ENCODE results near the gene RRP36. TPM values are rescaled to one million over a fixed set of nuclear protein-coding genes. Genes with fewer than 3 reads are reported as not detected.

Gene RRP36
- total and polyA plus RNA-seq, 2 experiments from 2014 or later: 67.3 to 77.1 TPM

DNA sequence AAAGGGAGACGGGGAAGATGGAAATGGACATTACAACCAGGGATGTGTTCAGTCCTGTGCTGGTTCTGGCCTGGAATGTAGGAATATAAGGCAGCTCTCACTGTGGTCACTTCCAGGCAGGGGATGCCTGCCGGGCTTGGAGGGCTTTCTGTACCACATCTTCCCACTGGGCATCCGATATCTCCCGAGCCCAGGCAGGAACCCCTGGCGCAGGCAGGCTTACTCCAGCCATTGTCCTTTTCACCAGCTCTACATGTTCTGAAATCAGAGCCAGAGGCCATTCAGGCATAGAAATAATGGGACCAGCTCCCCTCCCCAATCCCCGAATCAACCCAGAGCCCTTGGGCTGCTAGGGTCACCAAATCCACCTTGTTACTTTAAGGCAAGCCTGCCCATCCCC, 9.1 kb upstream of the RRP36 start:
- Histone ChIP-seq H3K27ac (no peak overlapping the region), H3K27me3 (no peaks in the 10 kb centered on the region), H3K36me3 (peaks cover 18% of the 10 kb centered on the region), H3K9me3 (ENCODE audit: low read depth) (no peaks in the 10 kb centered on the region), H3K4me1 (ENCODE audit: low read depth) (peaks cover 27% of the 10 kb centered on the region), H3K4me3 (no peak overlapping the region)
- TF ChIP-seq, protein P1, sequence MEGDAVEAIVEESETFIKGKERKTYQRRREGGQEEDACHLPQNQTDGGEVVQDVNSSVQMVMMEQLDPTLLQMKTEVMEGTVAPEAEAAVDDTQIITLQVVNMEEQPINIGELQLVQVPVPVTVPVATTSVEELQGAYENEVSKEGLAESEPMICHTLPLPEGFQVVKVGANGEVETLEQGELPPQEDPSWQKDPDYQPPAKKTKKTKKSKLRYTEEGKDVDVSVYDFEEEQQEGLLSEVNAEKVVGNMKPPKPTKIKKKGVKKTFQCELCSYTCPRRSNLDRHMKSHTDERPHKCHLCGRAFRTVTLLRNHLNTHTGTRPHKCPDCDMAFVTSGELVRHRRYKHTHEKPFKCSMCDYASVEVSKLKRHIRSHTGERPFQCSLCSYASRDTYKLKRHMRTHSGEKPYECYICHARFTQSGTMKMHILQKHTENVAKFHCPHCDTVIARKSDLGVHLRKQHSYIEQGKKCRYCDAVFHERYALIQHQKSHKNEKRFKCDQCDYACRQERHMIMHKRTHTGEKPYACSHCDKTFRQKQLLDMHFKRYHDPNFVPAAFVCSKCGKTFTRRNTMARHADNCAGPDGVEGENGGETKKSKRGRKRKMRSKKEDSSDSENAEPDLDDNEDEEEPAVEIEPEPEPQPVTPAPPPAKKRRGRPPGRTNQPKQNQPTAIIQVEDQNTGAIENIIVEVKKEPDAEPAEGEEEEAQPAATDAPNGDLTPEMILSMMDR (IDR thresholded peaks at IDR 0.05; ENCODE audit: low read depth, low read length): no peak
- no peak for DNase-seq (ENCODE audit: low read depth in 1 of 2, low spot score in 1 of 2)

DNA sequence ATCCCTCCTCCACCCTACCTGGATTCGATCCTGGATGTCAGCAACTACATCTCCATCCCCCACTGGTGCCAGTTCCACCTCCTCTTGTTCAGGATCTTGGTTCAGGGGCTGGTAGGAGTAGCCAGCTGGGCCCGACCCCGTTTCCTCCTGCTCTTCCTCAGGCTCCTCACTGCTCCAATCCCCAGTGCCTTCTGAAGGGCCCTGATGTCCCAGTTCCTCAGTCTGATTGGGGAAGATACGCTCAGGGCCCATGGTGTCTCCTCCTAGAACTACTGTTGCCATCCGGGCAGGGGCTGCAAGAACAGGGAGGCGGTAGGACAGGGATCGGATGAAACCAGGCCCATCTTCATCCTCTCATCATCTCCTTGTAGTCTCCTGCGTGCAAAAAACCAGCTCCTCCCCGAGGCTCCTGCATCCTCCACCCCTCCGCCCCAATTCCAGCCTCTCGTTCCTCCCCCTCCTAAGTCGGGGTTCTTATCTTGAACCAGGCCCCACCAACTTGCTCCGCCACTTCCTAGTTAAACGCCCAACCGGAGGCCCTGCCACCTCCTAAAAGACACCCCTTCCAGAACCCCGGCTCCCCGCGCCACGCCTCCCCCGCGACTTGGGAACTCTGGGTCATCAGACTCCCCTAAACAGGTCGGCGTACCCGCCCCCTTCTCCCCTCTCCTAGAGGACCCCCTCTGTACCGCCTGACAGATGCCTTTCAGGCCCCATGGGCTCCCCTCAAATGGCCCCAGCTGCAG, 8.2 kb upstream of the RRP36 start:
- TF ChIP-seq, protein P1 (IDR thresholded peaks at IDR 0.05; ENCODE audit: low read depth, low read length): no peak
- H3K36me3 ChIP-seq: peaks cover 15% of the 10 kb centered on the region
- H3K9me3 ChIP-seq (ENCODE audit: low read depth): no peaks in the 10 kb centered on the region
- DNase-seq (ENCODE audit: low read depth in 1 of 2, low spot score in 1 of 2): peak in 1 of 2 donors; percentile 41
- no peak overlapping the region for H3K27ac ChIP-seq
- H3K27me3 ChIP-seq: no peaks in the 10 kb centered on the region
- H3K4me1 ChIP-seq (ENCODE audit: low read depth): peaks cover 33% of the 10 kb centered on the region
- peak overlapping the region; percentile 57 for H3K4me3 ChIP-seq

DNA sequence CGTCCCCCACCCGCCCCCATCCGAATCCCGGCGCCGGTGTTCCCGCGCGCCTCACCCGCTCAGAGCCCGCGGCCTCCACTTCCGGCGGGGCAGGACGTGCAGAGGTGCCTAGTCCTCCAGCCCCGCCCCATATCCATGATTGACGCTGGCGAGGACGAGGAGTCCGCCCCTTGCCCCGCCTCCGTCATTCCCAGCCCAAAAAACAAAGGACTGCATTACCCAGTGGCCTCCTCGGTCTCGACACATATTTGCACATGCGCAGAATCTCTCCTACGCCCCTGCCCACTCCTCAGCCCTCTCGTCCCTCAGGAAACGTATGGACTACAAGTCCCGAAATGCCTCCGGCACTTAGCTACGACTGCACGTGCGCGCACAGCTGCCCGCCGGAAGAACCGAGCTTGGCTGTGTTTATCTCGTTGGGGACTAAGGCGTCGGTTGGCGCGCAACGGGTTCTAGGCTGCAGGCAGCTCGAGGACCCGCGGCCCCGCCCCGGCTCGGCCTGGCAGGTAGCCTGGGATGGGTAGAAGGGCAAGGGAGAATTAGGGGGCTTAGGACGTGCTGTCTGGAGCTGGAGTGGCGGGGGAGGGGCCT, 7.5 kb upstream of the RRP36 start, which contains the start of the genes KLHDC3 and MEA1:
Gene KLHDC3 (plus strand): TSS at position 407 of the 591 bp plus-strand sequence. CDS start 2,944 bp downstream, outside the sequence.
Gene MEA1 (minus strand): TSS at position 104 of the 591 bp plus-strand sequence. CDS start 133 bp downstream, outside the sequence.
- peak; percentile 99 to 100 for DNase-seq (ENCODE audit: low read depth in 1 of 2, low spot score in 1 of 2)
- Histone ChIP-seq H3K4me1 (ENCODE audit: low read depth) (peaks cover 33% of the 10 kb centered on the region), H3K9me3 (ENCODE audit: low read depth) (no peaks in the 10 kb centered on the region), H3K4me3 (peak within 1 kb of the TSS; percentile 69), H3K27ac (peak within 1 kb of the TSS; percentile 96), H3K36me3 (peaks cover 21% of the 10 kb centered on the region), H3K27me3 (no peaks in the 10 kb centered on the region)
- TF ChIP-seq, protein P1 (IDR thresholded peaks at IDR 0.05; ENCODE audit: low read depth, low read length): no peak

DNA sequence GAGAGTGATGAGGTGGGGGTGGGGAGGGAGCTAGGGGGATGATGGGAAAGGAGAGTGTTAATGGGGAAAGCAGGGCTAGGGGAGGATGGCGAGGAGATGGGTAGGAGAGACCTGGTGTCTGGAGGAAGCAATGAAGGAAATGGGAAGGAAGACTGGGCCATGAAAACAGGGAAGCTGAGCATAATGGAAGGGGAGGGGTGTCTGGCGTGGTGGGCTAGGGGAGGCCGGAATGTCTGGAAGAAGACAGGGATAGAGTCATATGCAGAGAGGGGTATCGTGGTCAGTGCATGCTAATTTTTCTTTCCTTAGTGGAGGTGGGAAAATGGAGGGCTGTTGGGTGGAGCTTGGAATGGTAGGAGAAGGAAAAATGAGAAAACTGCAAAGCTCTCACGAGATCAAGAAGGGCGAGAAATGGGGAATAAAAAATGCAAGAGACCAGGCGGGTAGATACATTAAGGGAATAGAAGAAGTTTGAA, 7.0 kb upstream of the RRP36 start:
- H3K27me3 ChIP-seq: no peaks in the 10 kb centered on the region
- H3K4me1 ChIP-seq (ENCODE audit: low read depth): peaks cover 33% of the 10 kb centered on the region
- DNase-seq (ENCODE audit: low read depth in 1 of 2, low spot score in 1 of 2): peak; percentile 21 to 40
- TF ChIP-seq, protein P1 (IDR thresholded peaks at IDR 0.05; ENCODE audit: low read depth, low read length): no peak
- peak overlapping the region; percentile 69 for H3K4me3 ChIP-seq
- peaks cover 24% of the 10 kb centered on the region for H3K36me3 ChIP-seq
- peak overlapping the region; percentile 96 for H3K27ac ChIP-seq
- H3K9me3 ChIP-seq (ENCODE audit: low read depth): no peaks in the 10 kb centered on the region

DNA sequence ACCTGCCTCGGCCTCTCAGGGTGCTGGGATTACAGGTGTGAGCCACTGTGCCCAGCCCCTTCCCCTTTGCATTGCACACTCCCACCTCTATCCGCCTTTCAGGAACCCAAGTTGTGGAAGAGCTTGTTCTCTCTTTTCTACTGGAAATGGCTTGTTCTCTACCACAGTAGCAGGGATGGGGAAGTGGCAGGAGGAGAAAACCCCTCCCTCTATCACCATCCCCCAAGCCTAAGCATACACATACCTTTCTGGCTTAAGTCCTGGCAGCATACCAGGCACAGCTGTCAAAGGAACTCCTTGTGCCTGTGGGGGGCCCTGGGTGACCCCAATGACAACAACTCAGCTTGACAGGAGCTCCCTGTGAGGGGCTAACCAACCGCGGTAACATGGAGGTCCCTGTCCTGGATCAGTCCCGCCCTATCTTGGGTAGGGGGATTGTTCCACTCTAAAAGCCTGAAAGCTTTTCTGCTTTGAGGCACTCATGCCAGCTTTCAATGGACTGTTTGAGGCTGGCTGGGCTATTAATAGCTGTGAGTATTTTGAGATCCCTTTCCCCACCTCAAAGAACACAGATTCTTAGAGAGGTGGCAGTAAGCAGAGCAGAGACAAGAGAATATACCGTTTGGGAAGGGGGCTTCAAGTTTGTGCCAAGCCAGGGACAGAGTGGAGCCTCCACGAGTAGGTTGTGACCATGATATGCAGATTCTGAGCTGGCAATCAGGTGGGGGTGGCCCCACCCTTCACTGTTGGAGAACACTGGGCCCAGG, 5.1 kb upstream of the RRP36 start:
- Histone ChIP-seq H3K4me3 (peak overlapping the region; percentile 69), H3K4me1 (ENCODE audit: low read depth) (peaks cover 36% of the 10 kb centered on the region), H3K27me3 (no peaks in the 10 kb centered on the region), H3K9me3 (ENCODE audit: low read depth) (no peaks in the 10 kb centered on the region), H3K27ac (peak overlapping the region; percentile 96), H3K36me3 (peaks cover 29% of the 10 kb centered on the region)
- peak in 1 of 2 donors; percentile 74 for DNase-seq (ENCODE audit: low read depth in 1 of 2, low spot score in 1 of 2)
- TF ChIP-seq, protein P1 (IDR thresholded peaks at IDR 0.05; ENCODE audit: low read depth, low read length): no peak
